H1 (cell line): ENCODE measurements around the gene SLC25A47. TPM values are rescaled to one million over a fixed set of nuclear protein-coding genes. Genes with fewer than 3 reads are reported as not detected.

Source experiments
- ASH2L ChIP-seq: fragments of 200-600, 300-600 bp; sonication (generic); IDR thresholded peaks from one replicate; pipeline ENCODE4 v1.7.1; 2017; ENCODE audit warnings: low read length
- polyA plus RNA-seq, 7 experiments: library from polyadenylated mRNA; depleted of rRNA in 3 of 7; stranded (reverse) in 5 of 7; unstranded in 2 of 7; fragments of >200 nt in 5 of 7; fragments of 200-250 nt in 2 of 7; gene quantifications; 1 replicate in 5 of 7; 2 replicates in 1 of 7; 4 replicates in 1 of 7; pipeline versions ENCODE4 v1.2.1 to v1.2.3, GENCODE V29; 2011 to 2013; ENCODE audit warnings: missing spikeins in 2 of 7, mixed read lengths in 2 of 7
- total RNA-seq: library from RNA; stranded (reverse); fragmentation: NEBNext Ultra II Directional; extraction: Animal tissue kit (Norgen Biotek cat#: 25700); gene quantifications from 2 replicates; pipeline ENCODE4 v1.2.1, GENCODE V29; 2021

Gene SLC25A47
- total and polyA plus RNA-seq, 2 of the 8 experiments (the other 6 are each of a cell fraction or from before 2014, with no cell fraction given): not detected

DNA sequence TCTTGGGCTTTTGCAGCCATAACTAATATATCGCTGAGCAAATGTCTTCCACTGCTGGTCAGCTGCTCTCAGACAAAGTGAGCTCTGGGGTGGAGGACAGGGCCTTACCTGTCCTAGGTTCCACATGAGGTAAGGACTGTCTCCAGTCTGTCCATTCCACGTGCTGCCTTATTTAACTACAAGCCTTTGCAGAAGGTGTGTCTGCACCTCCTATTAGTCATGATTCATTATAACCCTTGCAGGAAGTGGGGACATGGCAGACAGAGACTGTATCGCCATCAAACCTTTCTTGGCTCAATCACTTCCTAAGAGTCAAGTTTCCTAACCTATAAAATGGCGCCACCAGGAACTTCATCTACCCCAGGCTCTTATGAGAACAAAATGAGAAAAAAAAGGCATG lies 46.9 kb downstream of the SLC25A47 start (continued):
- no peak for TF ChIP-seq ASH2L
